ENCODE measurements around the gene CDH11.

CDH11 gene

GRCh38 chr16:65117811-65118448 lies 3.9 kb downstream of the CDH11 start:
- CTCF ChIA-PET = no interaction called here
- peak; percentile 41 to 72 (median 68) for DNase-seq
- POLR2A ChIA-PET = no interaction called here
- Histone ChIP-seq H3K4me1 (ENCODE audit: control extremely low read depth in 1 of 4, control insufficient read depth in 4 of 4, insufficient read depth in 4 of 4, low read length in 3 of 4) (peaks cover 0 to 17% (median 7%) of the 10 kb centered on the region in 4 experiments), H3K9me3 (ENCODE audit: control extremely low read depth in 1 of 5, control insufficient read depth in 4 of 5, insufficient read depth in 2 of 5, low read depth in 1 of 5, low read length in 4 of 5) (no peaks in the 10 kb centered on the region), H3K36me3 (ENCODE audit: control insufficient read depth in 4 of 4, insufficient read depth in 4 of 4, low read length in 3 of 4) (no peaks in the 10 kb centered on the region), H3K27me3 (replicated peaks in 2 of 5; ENCODE audit: control insufficient read depth in 4 of 5, insufficient read depth in 5 of 5, low read length in 4 of 5) (peaks cover 2 to 54% (median 26%) of the 10 kb centered on the region in 5 experiments), H3K4me3 (ENCODE audit: control insufficient read depth in 1 of 7, extremely low read depth in 1 of 7, insufficient read depth in 4 of 7, low read depth in 2 of 7, low read length in 6 of 7) (no peak overlapping the region), H3K27ac (ENCODE audit: insufficient read depth in 1 of 2, low read depth in 1 of 2, low read length in 2 of 2, poor library complexity in 1 of 2, severe bottlenecking in 2 of 2) (no peak overlapping the region)
- WGBS (ENCODE audit: insufficient coverage) = 7% methylated on average over 6 of the region's 8 CpGs

GRCh38 chr16:65116818-65117430 lies 4.9 kb downstream of the CDH11 start:
- ChIA-PET CTCF (interaction anchor here (0.6 kb wide), 1 partner anchor 24 kb away, joined by 3 read pairs; no protein-coding TSS in a partner anchor), POLR2A (no interaction called here)
- DNase-seq = no peak
- Histone ChIP-seq H3K4me3 (ENCODE audit: control insufficient read depth in 1 of 7, extremely low read depth in 1 of 7, insufficient read depth in 4 of 7, low read depth in 2 of 7, low read length in 6 of 7) (no peak overlapping the region), H3K27me3 (replicated peaks in 2 of 5; ENCODE audit: control insufficient read depth in 4 of 5, insufficient read depth in 5 of 5, low read length in 4 of 5) (peaks cover 2 to 44% (median 19%) of the 10 kb centered on the region in 5 experiments), H3K9me3 (ENCODE audit: control extremely low read depth in 1 of 5, control insufficient read depth in 4 of 5, insufficient read depth in 2 of 5, low read depth in 1 of 5, low read length in 4 of 5) (no peaks in the 10 kb centered on the region), H3K27ac (ENCODE audit: insufficient read depth in 1 of 2, low read depth in 1 of 2, low read length in 2 of 2, poor library complexity in 1 of 2, severe bottlenecking in 2 of 2) (no peak overlapping the region), H3K4me1 (ENCODE audit: control extremely low read depth in 1 of 4, control insufficient read depth in 4 of 4, insufficient read depth in 4 of 4, low read length in 3 of 4) (peaks cover 0 to 10% (median 3%) of the 10 kb centered on the region in 4 experiments), H3K36me3 (ENCODE audit: control insufficient read depth in 4 of 4, insufficient read depth in 4 of 4, low read length in 3 of 4) (no peaks in the 10 kb centered on the region)
- 93% methylated on average over 5 of the region's 5 CpGs for WGBS (ENCODE audit: insufficient coverage)

GRCh38 chr16:65116216-65116615 lies 5.6 kb downstream of the CDH11 start:
- Histone ChIP-seq H3K27ac (ENCODE audit: insufficient read depth in 1 of 2, low read depth in 1 of 2, low read length in 2 of 2, poor library complexity in 1 of 2, severe bottlenecking in 2 of 2) (no peak overlapping the region), H3K4me3 (ENCODE audit: control insufficient read depth in 1 of 7, extremely low read depth in 1 of 7, insufficient read depth in 4 of 7, low read depth in 2 of 7, low read length in 6 of 7) (no peak overlapping the region), H3K36me3 (ENCODE audit: control insufficient read depth in 4 of 4, insufficient read depth in 4 of 4, low read length in 3 of 4) (no peaks in the 10 kb centered on the region), H3K9me3 (ENCODE audit: control extremely low read depth in 1 of 5, control insufficient read depth in 4 of 5, insufficient read depth in 2 of 5, low read depth in 1 of 5, low read length in 4 of 5) (no peaks in the 10 kb centered on the region), H3K4me1 (ENCODE audit: control extremely low read depth in 1 of 4, control insufficient read depth in 4 of 4, insufficient read depth in 4 of 4, low read length in 3 of 4) (peaks cover 0 to 5% (median 2%) of the 10 kb centered on the region in 4 experiments), H3K27me3 (replicated peaks in 2 of 5; ENCODE audit: control insufficient read depth in 4 of 5, insufficient read depth in 5 of 5, low read length in 4 of 5) (peaks cover 2 to 38% (median 17%) of the 10 kb centered on the region in 5 experiments)
- no peak for DNase-seq
- WGBS (ENCODE audit: insufficient coverage) = 83% methylated on average over 4 of the region's 4 CpGs
- POLR2A ChIA-PET = no interaction called here
- CTCF ChIA-PET = interaction anchor here (1.4 kb wide), 1 partner anchor 299 kb away, joined by 3 read pairs; no protein-coding TSS in a partner anchor

- H3K27me3 ChIP-seq (replicated peaks in 2 of 5; ENCODE audit: control insufficient read depth in 4 of 5, insufficient read depth in 5 of 5, low read length in 4 of 5) = peaks cover 2 to 21% (median 6%) of the 10 kb centered on the region in 5 experiments
- no peak overlapping the region for H3K27ac ChIP-seq (ENCODE audit: insufficient read depth in 1 of 2, low read depth in 1 of 2, low read length in 2 of 2, poor library complexity in 1 of 2, severe bottlenecking in 2 of 2)
- ChIA-PET CTCF (no interaction called here), POLR2A (no interaction called here)
- WGBS (ENCODE audit: insufficient coverage) = 97% methylated on average over 7 of the region's 9 CpGs
- H3K36me3 ChIP-seq (ENCODE audit: control insufficient read depth in 4 of 4, insufficient read depth in 4 of 4, low read length in 3 of 4) = no peaks in the 10 kb centered on the region
- DNase-seq = no peak
- H3K4me3 ChIP-seq (ENCODE audit: control insufficient read depth in 1 of 7, extremely low read depth in 1 of 7, insufficient read depth in 4 of 7, low read depth in 2 of 7, low read length in 6 of 7) = no peak overlapping the region
- no peaks in the 10 kb centered on the region for H3K4me1 ChIP-seq (ENCODE audit: control extremely low read depth in 1 of 4, control insufficient read depth in 4 of 4, insufficient read depth in 4 of 4, low read length in 3 of 4)
- H3K9me3 ChIP-seq (ENCODE audit: control extremely low read depth in 1 of 5, control insufficient read depth in 4 of 5, insufficient read depth in 2 of 5, low read depth in 1 of 5, low read length in 4 of 5) = no peaks in the 10 kb centered on the region
Observed at GRCh38 chr16:65114527-65114926, 7.3 kb downstream of the CDH11 start.

- Histone ChIP-seq H3K4me3 (ENCODE audit: control insufficient read depth in 1 of 7, extremely low read depth in 1 of 7, insufficient read depth in 4 of 7, low read depth in 2 of 7, low read length in 6 of 7) (no peak overlapping the region), H3K27me3 (replicated peaks in 2 of 5; ENCODE audit: control insufficient read depth in 4 of 5, insufficient read depth in 5 of 5, low read length in 4 of 5) (peaks cover 0 to 10% (median 2%) of the 10 kb centered on the region in 5 experiments), H3K9me3 (ENCODE audit: control extremely low read depth in 1 of 5, control insufficient read depth in 4 of 5, insufficient read depth in 2 of 5, low read depth in 1 of 5, low read length in 4 of 5) (no peaks in the 10 kb centered on the region), H3K36me3 (ENCODE audit: control insufficient read depth in 4 of 4, insufficient read depth in 4 of 4, low read length in 3 of 4) (no peaks in the 10 kb centered on the region), H3K4me1 (ENCODE audit: control extremely low read depth in 1 of 4, control insufficient read depth in 4 of 4, insufficient read depth in 4 of 4, low read length in 3 of 4) (no peaks in the 10 kb centered on the region), H3K27ac (ENCODE audit: insufficient read depth in 1 of 2, low read depth in 1 of 2, low read length in 2 of 2, poor library complexity in 1 of 2, severe bottlenecking in 2 of 2) (no peak overlapping the region)
- WGBS (ENCODE audit: insufficient coverage) = 95% methylated on average over 4 of the region's 5 CpGs
- ChIA-PET POLR2A (no interaction called here), CTCF (interaction anchor here (0.6 kb wide), 1 partner anchor 20 kb away, joined by 3 read pairs; no protein-coding TSS in a partner anchor)
- DNase-seq = no peak
Observed at GRCh38 chr16:65113441-65113840, 8.4 kb downstream of the CDH11 start.

GRCh38 chr16:65111306-65111705 lies 10.6 kb downstream of the CDH11 start:
- 84% methylated on average over 4 of the region's 5 CpGs for WGBS (ENCODE audit: insufficient coverage)
- H3K27me3 ChIP-seq (replicated peaks in 2 of 5; ENCODE audit: control insufficient read depth in 4 of 5, insufficient read depth in 5 of 5, low read length in 4 of 5) = peaks cover 0 to 2% (median 0%) of the 10 kb centered on the region in 5 experiments
- no peaks in the 10 kb centered on the region for H3K9me3 ChIP-seq (ENCODE audit: control extremely low read depth in 1 of 5, control insufficient read depth in 4 of 5, insufficient read depth in 2 of 5, low read depth in 1 of 5, low read length in 4 of 5)
- H3K36me3 ChIP-seq (ENCODE audit: control insufficient read depth in 4 of 4, insufficient read depth in 4 of 4, low read length in 3 of 4) = no peaks in the 10 kb centered on the region
- no peaks in the 10 kb centered on the region for H3K4me1 ChIP-seq (ENCODE audit: control extremely low read depth in 1 of 4, control insufficient read depth in 4 of 4, insufficient read depth in 4 of 4, low read length in 3 of 4)
- ChIA-PET POLR2A (no interaction called here), CTCF (no interaction called here)
- DNase-seq = no peak
- H3K4me3 ChIP-seq (ENCODE audit: control insufficient read depth in 1 of 7, extremely low read depth in 1 of 7, insufficient read depth in 4 of 7, low read depth in 2 of 7, low read length in 6 of 7) = no peak overlapping the region
- no peak overlapping the region for H3K27ac ChIP-seq (ENCODE audit: insufficient read depth in 1 of 2, low read depth in 1 of 2, low read length in 2 of 2, poor library complexity in 1 of 2, severe bottlenecking in 2 of 2)

GRCh38 chr16:65106757-65107156 lies 15.1 kb downstream of the CDH11 start:
- no peak for DNase-seq
- Histone ChIP-seq H3K27ac (ENCODE audit: insufficient read depth in 1 of 2, low read depth in 1 of 2, low read length in 2 of 2, poor library complexity in 1 of 2, severe bottlenecking in 2 of 2) (no peak overlapping the region), H3K27me3 (replicated peaks in 2 of 5; ENCODE audit: control insufficient read depth in 4 of 5, insufficient read depth in 5 of 5, low read length in 4 of 5) (no peaks in the 10 kb centered on the region), H3K9me3 (ENCODE audit: control extremely low read depth in 1 of 5, control insufficient read depth in 4 of 5, insufficient read depth in 2 of 5, low read depth in 1 of 5, low read length in 4 of 5) (no peaks in the 10 kb centered on the region), H3K4me1 (ENCODE audit: control extremely low read depth in 1 of 4, control insufficient read depth in 4 of 4, insufficient read depth in 4 of 4, low read length in 3 of 4) (no peaks in the 10 kb centered on the region), H3K4me3 (ENCODE audit: control insufficient read depth in 1 of 7, extremely low read depth in 1 of 7, insufficient read depth in 4 of 7, low read depth in 2 of 7, low read length in 6 of 7) (no peak overlapping the region), H3K36me3 (ENCODE audit: control insufficient read depth in 4 of 4, insufficient read depth in 4 of 4, low read length in 3 of 4) (no peaks in the 10 kb centered on the region)
- ChIA-PET CTCF (no interaction called here), POLR2A (no interaction called here)
- 95% methylated on average over 3 of the region's 3 CpGs for WGBS (ENCODE audit: insufficient coverage)

Data from common myeloid progenitor, CD34-positive (primary cell).